ENCODE data around the gene WNK1.
A peak's percentile ranks its signal among the peaks of the same experiment; 100 is the strongest.

WNK1 gene

GRCh38 chr12:905261-906031 is 153.1 kb downstream of the WNK1 start:
- H3K27me3 ChIP-seq (ENCODE audit: insufficient read depth, low read length): no peaks in the 10 kb centered on the region
- 89% methylated on average over 9 of the region's 9 CpGs for WGBS
- no peaks in the 10 kb centered on the region for H3K9me3 ChIP-seq (ENCODE audit: insufficient read depth, low read depth, low read length)
- H3K4me1 ChIP-seq (ENCODE audit: insufficient read depth, low read length): no peaks in the 10 kb centered on the region
- H3K4me3 ChIP-seq (ENCODE audit: low read length): no peak overlapping the region
- H3K9ac ChIP-seq (ENCODE audit: low read depth, low read length): no peak overlapping the region
- H3K36me3 ChIP-seq (ENCODE audit: insufficient read depth, low read length): peaks cover 95% of the 10 kb centered on the region
- H3K27ac ChIP-seq (ENCODE audit: low read depth, low read length): no peak overlapping the region

GRCh38 chr12:906062-906585 is 153.7 kb downstream of the WNK1 start:
- no peak overlapping the region for H3K27ac ChIP-seq (ENCODE audit: low read depth, low read length)
- H3K27me3 ChIP-seq (ENCODE audit: insufficient read depth, low read length): no peaks in the 10 kb centered on the region
- no peaks in the 10 kb centered on the region for H3K9me3 ChIP-seq (ENCODE audit: insufficient read depth, low read depth, low read length)
- H3K9ac ChIP-seq (ENCODE audit: low read depth, low read length): no peak overlapping the region
- 90% methylated on average over 9 of the region's 10 CpGs for WGBS
- H3K4me3 ChIP-seq (ENCODE audit: low read length): no peak overlapping the region
- no peaks in the 10 kb centered on the region for H3K4me1 ChIP-seq (ENCODE audit: insufficient read depth, low read length)
- peaks cover 95% of the 10 kb centered on the region for H3K36me3 ChIP-seq (ENCODE audit: insufficient read depth, low read length)

- peaks cover 95% of the 10 kb centered on the region for H3K36me3 ChIP-seq (ENCODE audit: insufficient read depth, low read length)
- no peak overlapping the region for H3K27ac ChIP-seq (ENCODE audit: low read depth, low read length)
- H3K9ac ChIP-seq (ENCODE audit: low read depth, low read length): no peak overlapping the region
- no peaks in the 10 kb centered on the region for H3K27me3 ChIP-seq (ENCODE audit: insufficient read depth, low read length)
- no peak overlapping the region for H3K4me3 ChIP-seq (ENCODE audit: low read length)
- 89% methylated on average over 16 of the region's 16 CpGs for WGBS
- H3K9me3 ChIP-seq (ENCODE audit: insufficient read depth, low read depth, low read length): no peaks in the 10 kb centered on the region
- no peaks in the 10 kb centered on the region for H3K4me1 ChIP-seq (ENCODE audit: insufficient read depth, low read length)
These were observed 155.2 kb downstream of the WNK1 start for GRCh38 chr12:907413-908185.

- WGBS: 90% methylated on average over 3 of the region's 3 CpGs
- Histone ChIP-seq H3K36me3 (ENCODE audit: insufficient read depth, low read length) (peaks cover 95% of the 10 kb centered on the region), H3K27me3 (ENCODE audit: insufficient read depth, low read length) (no peaks in the 10 kb centered on the region), H3K9me3 (ENCODE audit: insufficient read depth, low read depth, low read length) (no peaks in the 10 kb centered on the region), H3K27ac (ENCODE audit: low read depth, low read length) (no peak overlapping the region), H3K4me3 (ENCODE audit: low read length) (no peak overlapping the region), H3K9ac (ENCODE audit: low read depth, low read length) (no peak overlapping the region), H3K4me1 (ENCODE audit: insufficient read depth, low read length) (no peaks in the 10 kb centered on the region)
These were observed 157.5 kb downstream of the WNK1 start for GRCh38 chr12:909861-910260.

DNA sequence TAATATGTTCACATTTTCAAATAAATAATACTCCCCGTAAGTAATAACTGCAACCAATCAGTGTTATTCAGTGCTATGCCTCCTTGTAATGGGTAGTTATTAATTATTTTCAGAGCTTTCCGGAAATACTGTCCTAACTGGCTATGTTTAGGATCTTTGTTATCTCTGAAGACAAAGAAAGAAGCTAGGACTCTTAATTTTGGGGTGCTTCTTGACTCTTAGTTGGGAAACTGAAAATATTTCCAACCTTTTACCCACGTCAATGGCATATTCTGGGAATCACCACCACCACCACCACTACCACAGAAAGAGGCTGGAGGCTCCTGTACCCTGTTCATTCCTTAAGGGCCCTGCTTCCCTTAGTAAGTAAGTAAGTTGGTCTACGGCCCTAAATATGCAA is 158.0 kb downstream of the WNK1 start:
- no peaks in the 10 kb centered on the region for H3K9me3 ChIP-seq (ENCODE audit: insufficient read depth, low read depth, low read length)
- no peaks in the 10 kb centered on the region for H3K27me3 ChIP-seq (ENCODE audit: insufficient read depth, low read length)
- H3K9ac ChIP-seq (ENCODE audit: low read depth, low read length): no peak overlapping the region
- 0 out of 2 replicates have a peak, but pooled peaks cover 5% of the 10 kb centered on the region for H3K4me1 ChIP-seq (ENCODE audit: insufficient read depth, low read length)
- no peak overlapping the region for H3K27ac ChIP-seq (ENCODE audit: low read depth, low read length)
- WGBS: 89% methylated on average over 4 of the region's 4 CpGs
- H3K36me3 ChIP-seq (ENCODE audit: insufficient read depth, low read length): peaks cover 96% of the 10 kb centered on the region
- no peak overlapping the region for H3K4me3 ChIP-seq (ENCODE audit: low read length)

DNA sequence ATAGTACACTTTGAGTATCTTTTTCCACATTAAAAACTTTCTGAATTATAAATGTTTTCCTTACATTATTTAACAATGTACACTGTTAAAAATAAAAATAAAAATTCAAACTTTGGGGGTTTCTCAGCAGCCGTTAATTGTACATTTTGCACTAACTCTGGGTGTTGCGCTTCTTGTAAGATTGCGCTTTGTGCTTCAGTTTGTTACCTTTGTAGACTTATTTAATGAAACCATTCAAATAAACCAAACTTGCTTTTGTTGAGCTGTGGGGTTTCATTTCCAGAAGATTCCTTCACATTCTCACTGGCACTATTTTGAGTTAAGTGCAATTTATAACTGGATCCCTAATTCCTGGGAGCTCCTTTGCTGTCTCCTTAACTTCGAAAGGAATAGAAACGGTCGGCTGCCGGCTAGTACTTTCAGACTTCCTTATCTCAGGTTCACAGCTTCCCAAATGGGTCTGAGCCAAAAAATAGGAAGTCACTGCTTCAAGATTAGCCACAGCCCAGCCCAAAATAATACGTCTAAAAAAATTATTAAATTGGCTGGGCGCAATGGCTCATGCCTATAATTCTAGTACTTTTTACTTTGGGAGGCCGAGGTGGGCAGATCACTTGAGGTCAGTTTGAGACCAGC is 158.9 kb downstream of the WNK1 start:
- peaks cover 96% of the 10 kb centered on the region for H3K36me3 ChIP-seq (ENCODE audit: insufficient read depth, low read length)
- no peak overlapping the region for H3K9ac ChIP-seq (ENCODE audit: low read depth, low read length)
- no peak overlapping the region for H3K27ac ChIP-seq (ENCODE audit: low read depth, low read length)
- 96% methylated on average over 10 of the region's 10 CpGs for WGBS
- no peaks in the 10 kb centered on the region for H3K27me3 ChIP-seq (ENCODE audit: insufficient read depth, low read length)
- H3K4me3 ChIP-seq (ENCODE audit: low read length): no peak overlapping the region
- H3K4me1 ChIP-seq (ENCODE audit: insufficient read depth, low read length): 0 out of 2 replicates have a peak, but pooled peaks cover 5% of the 10 kb centered on the region
- no peaks in the 10 kb centered on the region for H3K9me3 ChIP-seq (ENCODE audit: insufficient read depth, low read depth, low read length)

- Histone ChIP-seq H3K36me3 (ENCODE audit: insufficient read depth, low read length) (peaks cover 97% of the 10 kb centered on the region), H3K27me3 (ENCODE audit: insufficient read depth, low read length) (no peaks in the 10 kb centered on the region), H3K9ac (ENCODE audit: low read depth, low read length) (no peak overlapping the region), H3K9me3 (ENCODE audit: insufficient read depth, low read depth, low read length) (no peaks in the 10 kb centered on the region), H3K4me3 (ENCODE audit: low read length) (no peak overlapping the region), H3K27ac (ENCODE audit: low read depth, low read length) (no peak overlapping the region), H3K4me1 (ENCODE audit: insufficient read depth, low read length) (0 out of 2 replicates have a peak, but pooled peaks cover 5% of the 10 kb centered on the region)
- WGBS: 94% methylated on average over 5 of the region's 7 CpGs
These were observed 160.3 kb downstream of the WNK1 start for GRCh38 chr12:912466-913235.

GRCh38 chr12:913919-914698 is 161.7 kb downstream of the WNK1 start:
- 93% methylated on average over 15 of the region's 15 CpGs for WGBS
- Histone ChIP-seq H3K4me3 (ENCODE audit: low read length) (no peak overlapping the region), H3K27ac (ENCODE audit: low read depth, low read length) (peak overlapping the region; percentile 55; the same call in 1 of the 2 replicates), H3K9ac (ENCODE audit: low read depth, low read length) (no peak overlapping the region), H3K36me3 (ENCODE audit: insufficient read depth, low read length) (peaks cover 98% of the 10 kb centered on the region), H3K4me1 (ENCODE audit: insufficient read depth, low read length) (0 out of 2 replicates have a peak, but pooled peaks cover 5% of the 10 kb centered on the region), H3K9me3 (ENCODE audit: insufficient read depth, low read depth, low read length) (no peaks in the 10 kb centered on the region), H3K27me3 (ENCODE audit: insufficient read depth, low read length) (no peaks in the 10 kb centered on the region)

DNA sequence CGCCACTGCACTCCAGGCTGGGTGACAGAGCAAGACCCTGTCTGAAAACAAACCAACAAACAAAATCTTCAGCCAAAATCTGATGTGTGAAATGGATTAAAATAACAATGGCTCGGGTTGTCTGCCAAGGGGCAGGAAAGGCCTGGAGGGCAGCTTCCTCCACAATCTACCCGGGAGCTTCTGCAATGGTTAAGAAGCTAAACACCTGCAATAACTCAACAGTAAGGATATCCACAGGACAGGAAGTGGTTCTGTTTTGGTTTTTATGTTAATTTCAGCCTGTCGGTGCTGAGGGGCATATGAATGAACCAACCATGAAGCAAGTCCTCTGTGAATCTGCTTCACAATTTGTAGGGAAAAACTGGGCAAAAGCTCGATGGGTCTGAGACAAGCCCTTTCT is 162.7 kb downstream of the WNK1 start:
- H3K9me3 ChIP-seq (ENCODE audit: insufficient read depth, low read depth, low read length): no peaks in the 10 kb centered on the region
- no peak overlapping the region for H3K9ac ChIP-seq (ENCODE audit: low read depth, low read length)
- H3K27me3 ChIP-seq (ENCODE audit: insufficient read depth, low read length): no peaks in the 10 kb centered on the region
- 0 out of 2 replicates have a peak, but pooled peaks cover 5% of the 10 kb centered on the region for H3K4me1 ChIP-seq (ENCODE audit: insufficient read depth, low read length)
- H3K36me3 ChIP-seq (ENCODE audit: insufficient read depth, low read length): peaks cover 88% of the 10 kb centered on the region
- 71% methylated on average over 4 of the region's 5 CpGs for WGBS
- peak overlapping the region; percentile 13; the same call in 1 of the 2 replicates for H3K27ac ChIP-seq (ENCODE audit: low read depth, low read length)
- H3K4me3 ChIP-seq (ENCODE audit: low read length): no peak overlapping the region

DNA sequence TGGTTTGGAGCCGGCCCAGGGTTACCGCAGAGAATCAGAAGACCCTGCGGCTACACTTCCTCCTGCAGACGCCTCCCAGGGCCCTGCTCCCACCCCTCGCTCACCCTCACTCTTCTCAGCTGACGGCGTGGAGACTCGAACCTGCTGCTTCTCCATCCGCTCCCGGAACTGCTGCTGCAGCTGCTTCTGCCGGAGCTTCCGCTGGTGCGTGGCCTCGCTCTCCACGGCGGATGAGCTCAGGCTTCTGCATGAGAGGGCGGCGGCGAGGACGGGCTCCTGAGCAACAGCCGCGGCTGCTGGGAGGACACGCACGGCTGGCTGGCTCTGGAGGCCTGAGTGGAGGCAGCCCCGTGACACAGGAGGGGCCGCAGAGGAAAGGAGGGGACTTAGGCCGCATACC is 163.9 kb downstream of the WNK1 start:
- H3K36me3 ChIP-seq (ENCODE audit: insufficient read depth, low read length): peaks cover 86% of the 10 kb centered on the region
- H3K9ac ChIP-seq (ENCODE audit: low read depth, low read length): no peak overlapping the region
- H3K4me1 ChIP-seq (ENCODE audit: insufficient read depth, low read length): 0 out of 2 replicates have a peak, but pooled peaks cover 5% of the 10 kb centered on the region
- 94% methylated on average over 27 of the region's 27 CpGs for WGBS
- no peaks in the 10 kb centered on the region for H3K9me3 ChIP-seq (ENCODE audit: insufficient read depth, low read depth, low read length)
- no peaks in the 10 kb centered on the region for H3K27me3 ChIP-seq (ENCODE audit: insufficient read depth, low read length)
- H3K4me3 ChIP-seq (ENCODE audit: low read length): no peak overlapping the region
- H3K27ac ChIP-seq (ENCODE audit: low read depth, low read length): no peak overlapping the region
